AG09309 (cell line): ENCODE measurements around the gene DIP2C.

Experiments used
- DNase-seq: peaks from one replicate; pipeline ENCODE4 v3.0.0-alpha.2; 2010; ENCODE audit warnings: low read depth
- H3K4me3 ChIP-seq: 2 replicates; pipeline ENCODE4 v1.5.1; 2011; ENCODE audit warnings: mild to moderate bottlenecking, low read depth, low read length, moderate library complexity; ENCODE audit not compliant: control insufficient read depth
- CTCF ChIP-seq: IDR thresholded peaks from 2 replicates; pipeline ENCODE4 v1.5.1; 2011; ENCODE audit warnings: mild to moderate bottlenecking, low read depth, low read length, inconsistent platforms; ENCODE audit not compliant: insufficient read depth, control insufficient read depth; ENCODE audit errors: missing control alignments

DIP2C gene

GRCh38 chr10:593901-594457, 95.5 kb downstream of the DIP2C start:
- no peak for DNase-seq
- no peak overlapping the region for H3K4me3 ChIP-seq
- TF ChIP-seq CTCF, result no peak

- no peak overlapping the region for H3K4me3 ChIP-seq
- no peak for DNase-seq
- TF ChIP-seq CTCF, result no peak
Observed at GRCh38 chr10:593421-593820, 96.0 kb downstream of the DIP2C start.

- TF ChIP-seq CTCF, result no peak
- H3K4me3 ChIP-seq, result no peak overlapping the region
- no peak for DNase-seq
Observed at GRCh38 chr10:593016-593415, 96.5 kb downstream of the DIP2C start.

GRCh38 chr10:591646-592045, 97.8 kb downstream of the DIP2C start:
- no peak overlapping the region for H3K4me3 ChIP-seq
- TF ChIP-seq CTCF, result no peak
- no peak for DNase-seq

GRCh38 chr10:590721-591120, 98.7 kb downstream of the DIP2C start:
- DNase-seq, result no peak
- H3K4me3 ChIP-seq, result no peak overlapping the region
- TF ChIP-seq CTCF, result no peak

GRCh38 chr10:589961-590680, 99.3 kb downstream of the DIP2C start:
- no peak overlapping the region for H3K4me3 ChIP-seq
- no peak for DNase-seq
- TF ChIP-seq CTCF, result no peak
